GM19025 (cell line): Measurements from ENCODE around the gene SLC6A19.
"Not testable (repeated sequence)": the region's sequence is repeated elsewhere in the genome, so short reads cannot be mapped to it uniquely, and the experiment has no call there.

Experiments used
- ATAC-seq: cut with Tn5 transposase; IDR thresholded peaks from one replicate; pipeline ENCODE4 v1.9.1; 2021; ENCODE audit warnings: mild to moderate bottlenecking, low read depth, moderate library complexity; ENCODE audit not compliant: unreplicated experiment

The SLC6A19 gene

GRCh38 chr5:1201327-1202025, at the start of gene SLC6A19:
SLC6A19 (plus strand) TSS chr5:1201595; CDS start chr5:1201651, 56 bp downstream.
- no peak for ATAC-seq

- ATAC-seq, result no peak
Observed at GRCh38 chr5:1152156-1152555, 49.2 kb upstream of the SLC6A19 start.

DNA sequence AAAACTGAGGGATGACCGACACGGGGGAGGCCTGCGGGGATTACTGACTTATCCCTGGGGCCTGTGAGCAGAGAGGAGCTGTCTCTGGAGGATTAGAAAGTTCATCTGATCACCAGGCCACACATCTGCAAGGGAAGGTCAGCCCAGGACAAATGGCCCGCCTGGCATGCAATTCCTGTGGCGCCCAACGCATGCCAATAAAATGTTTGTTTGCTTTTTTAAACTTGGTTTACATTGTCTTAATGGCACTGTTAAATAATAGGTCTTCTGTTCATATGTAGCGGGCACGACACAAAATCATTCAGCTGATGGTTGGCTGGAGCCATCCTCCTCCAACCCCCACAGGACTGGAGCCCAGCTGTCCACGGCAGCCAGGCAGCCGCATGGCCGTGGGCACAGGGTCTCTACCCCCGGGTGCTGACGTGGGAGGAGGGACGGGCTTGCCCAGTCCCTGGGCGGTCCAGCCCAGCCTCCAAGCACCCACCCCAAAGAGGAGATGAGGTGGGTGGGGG, 48.6 kb upstream of the SLC6A19 start:
- no peak for ATAC-seq

- no peak for ATAC-seq
Observed at GRCh38 chr5:1153428-1153827, 48.0 kb upstream of the SLC6A19 start.

DNA sequence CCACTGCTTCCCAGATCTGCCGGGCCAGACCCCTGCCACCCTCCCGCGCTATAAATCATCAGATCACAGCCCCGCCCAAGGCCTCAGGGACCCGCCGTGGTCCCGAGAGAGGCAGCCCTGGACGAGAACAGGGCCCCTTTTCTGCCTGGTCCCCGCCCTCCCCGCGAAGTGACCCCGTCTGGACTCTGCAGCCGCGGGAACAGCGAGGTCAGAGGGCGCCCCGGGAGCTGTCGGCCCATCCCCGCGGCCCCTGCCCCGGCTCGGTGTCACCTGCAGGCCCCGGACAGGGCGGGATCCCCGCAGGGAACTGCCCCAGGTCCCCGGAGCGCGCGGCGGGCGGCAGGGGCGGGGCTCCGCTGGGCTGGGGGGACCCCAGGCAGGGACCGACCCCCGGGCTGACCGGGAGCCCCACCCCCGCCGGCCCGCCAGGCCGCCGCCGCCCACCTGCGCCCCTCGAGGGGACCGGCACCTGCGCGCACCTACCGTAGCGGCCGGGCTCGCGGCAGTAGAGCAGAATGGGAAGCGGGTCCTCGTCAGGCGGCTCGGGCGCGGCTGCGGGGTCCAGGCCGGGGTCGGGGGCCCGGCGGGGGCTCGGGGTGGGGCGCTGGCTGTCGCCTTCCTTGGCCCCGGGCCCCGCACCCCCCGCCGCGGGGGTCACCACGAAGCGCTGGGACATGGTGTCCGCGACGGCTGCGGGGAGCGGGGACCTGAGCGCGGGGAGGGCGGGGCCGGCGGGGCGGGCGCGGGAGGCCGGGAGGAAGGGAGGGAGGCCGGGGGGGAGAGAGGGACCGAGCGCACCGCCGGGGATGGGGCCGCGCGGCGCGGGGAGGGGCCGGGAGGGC, 46.0 kb upstream of the SLC6A19 start:
- ATAC-seq, result no peak

DNA sequence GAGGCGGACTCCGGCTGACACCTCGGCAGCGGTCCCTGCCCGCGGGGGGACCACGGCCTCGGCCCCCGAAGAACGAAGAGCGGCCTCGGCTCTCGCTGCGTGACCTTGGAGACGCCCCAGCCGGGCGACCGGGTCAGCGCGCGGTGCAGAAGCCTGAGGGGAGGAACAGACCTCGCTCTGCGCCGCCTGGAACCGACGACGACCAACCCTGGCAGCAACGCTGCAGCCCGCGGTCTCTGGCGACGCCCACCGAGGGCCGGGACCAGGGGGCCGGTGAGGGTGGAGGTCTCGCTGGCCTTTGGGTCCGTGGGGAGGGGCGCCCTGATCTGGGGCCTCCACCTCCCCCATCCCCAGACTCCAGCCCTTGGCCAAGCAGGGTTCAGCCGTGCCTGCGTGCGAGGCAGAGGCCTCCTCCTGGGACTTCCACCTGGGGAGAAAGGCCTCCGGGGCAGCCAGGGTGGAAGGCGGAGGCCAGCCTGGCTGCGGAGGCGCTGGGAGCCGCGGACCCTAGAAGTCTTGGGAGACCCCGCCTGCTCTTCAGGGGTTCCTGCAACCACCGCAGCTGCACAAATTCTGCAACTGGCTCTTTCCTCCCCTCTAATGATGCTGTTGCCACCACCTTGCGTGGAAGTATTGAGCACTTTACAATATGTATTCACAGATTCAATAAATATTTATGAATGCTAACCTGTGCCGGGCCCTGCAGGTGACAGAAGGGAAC, 45.2 kb upstream of the SLC6A19 start:
- no peak for ATAC-seq

DNA sequence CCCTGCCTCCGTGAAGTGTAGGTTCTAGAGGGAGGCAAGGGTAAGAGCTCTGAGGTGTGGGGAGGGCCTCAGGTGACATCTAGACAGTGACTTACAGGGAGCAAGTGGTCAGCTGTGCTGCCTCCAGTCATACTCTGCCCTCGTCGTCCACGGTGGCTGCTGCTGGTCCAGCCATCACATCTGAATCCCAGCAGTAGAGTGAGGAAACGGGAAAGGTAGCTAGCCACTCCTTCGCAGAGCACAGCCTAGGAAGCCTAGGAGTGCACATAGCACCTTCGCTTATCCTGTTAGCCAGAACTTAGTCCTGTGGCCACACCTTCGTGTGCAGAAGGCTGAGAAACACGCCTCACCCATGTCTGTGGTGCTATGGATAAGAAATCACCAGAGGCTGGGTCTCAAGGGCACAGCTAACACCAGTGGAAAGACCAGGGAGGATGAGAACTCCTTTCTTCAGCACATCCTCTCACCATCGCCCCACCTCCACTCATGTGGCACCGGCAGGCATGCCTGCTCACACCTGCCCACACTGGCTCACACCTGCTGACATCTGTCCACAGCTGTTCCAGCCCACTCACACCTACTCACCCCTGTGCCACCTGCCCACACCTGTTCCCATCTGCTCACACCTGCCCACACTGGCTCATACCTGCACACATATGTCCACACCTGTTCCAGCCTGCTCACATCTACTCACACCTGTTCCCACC, 44.5 kb upstream of the SLC6A19 start:
- no peak for ATAC-seq

- ATAC-seq, result not testable (repeated sequence)
Observed at GRCh38 chr5:1157461-1157986, 43.9 kb upstream of the SLC6A19 start.

DNA sequence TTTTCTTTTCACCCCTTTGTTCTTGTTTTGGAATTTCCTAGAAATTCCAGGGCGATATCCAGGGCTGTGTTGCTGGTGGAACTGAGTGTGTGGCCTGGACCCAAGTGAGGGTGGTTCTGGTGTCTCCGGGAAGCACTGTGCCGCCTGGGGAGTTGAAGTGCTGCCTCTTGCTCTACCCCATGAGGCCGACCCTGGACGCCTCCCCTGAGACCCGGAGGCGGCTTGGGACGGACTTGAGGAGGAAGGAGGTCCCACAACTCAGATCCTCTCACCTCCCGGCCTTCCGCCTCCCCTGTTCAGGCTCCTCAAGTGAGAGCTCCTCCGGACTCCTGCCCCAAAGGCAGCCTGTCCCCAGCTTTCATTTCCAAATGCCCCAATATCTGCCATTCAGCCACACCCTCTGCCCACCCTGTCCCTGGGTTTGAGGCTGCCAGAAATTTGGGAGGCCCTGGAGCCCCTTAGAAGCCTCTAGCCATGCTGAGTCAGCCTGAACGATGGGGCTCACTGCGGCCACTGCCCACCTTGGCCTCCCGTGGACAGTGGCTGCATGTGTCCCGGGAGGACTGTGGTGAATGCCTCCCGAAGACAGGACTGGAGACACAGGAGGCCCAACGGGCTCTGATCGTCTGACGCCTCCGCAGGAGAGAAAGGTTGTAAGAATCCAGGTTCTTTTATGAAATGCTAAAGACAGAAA, 42.6 kb upstream of the SLC6A19 start:
- no peak for ATAC-seq

DNA sequence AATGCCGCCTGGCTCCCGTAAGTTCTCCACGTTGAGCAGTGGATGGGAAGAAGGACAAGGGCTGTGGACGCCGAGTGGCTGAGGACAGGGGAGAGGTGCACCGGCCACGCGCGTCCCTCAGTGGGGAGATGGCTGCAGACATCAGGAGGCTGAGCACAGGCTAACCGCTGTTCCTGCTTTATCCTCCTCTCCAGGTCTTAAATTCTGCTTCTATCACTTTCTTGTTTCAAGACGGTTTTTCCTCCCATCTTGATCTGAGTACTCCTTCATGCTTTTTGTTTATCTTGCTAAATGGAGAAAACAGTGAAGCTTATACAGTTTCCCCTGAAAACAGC, 42.1 kb upstream of the SLC6A19 start:
- no peak for ATAC-seq

DNA sequence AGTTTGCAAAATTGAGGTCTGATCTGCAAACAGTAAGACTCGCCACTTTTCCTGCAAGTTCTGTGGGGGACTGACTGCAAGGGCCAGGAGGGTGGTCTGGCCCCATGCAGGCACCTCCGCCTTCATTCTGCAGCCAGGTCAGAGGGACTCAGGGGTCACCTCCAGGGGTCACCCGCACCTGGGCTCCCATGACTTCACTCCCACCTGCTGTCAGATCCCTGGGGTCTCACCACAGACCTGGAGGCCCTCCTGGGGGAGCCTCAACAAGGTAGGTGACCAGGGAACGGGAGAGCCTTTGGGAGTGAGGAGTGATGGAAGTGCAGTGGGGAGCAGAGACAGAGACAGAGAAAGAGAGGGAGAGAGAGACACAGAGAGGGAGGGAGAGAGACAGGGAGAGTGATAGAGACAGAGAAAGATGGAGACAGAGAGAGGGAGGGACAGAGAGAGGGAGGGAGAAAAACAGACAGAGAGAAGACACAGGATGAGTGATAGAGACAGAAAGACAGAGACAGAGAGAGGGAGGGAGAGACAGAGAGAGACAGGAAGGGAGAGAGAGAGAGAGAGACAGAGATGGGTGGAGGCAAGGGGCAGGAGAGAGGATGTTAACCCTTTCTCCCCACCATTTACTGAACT, 41.5 kb upstream of the SLC6A19 start:
- no peak for ATAC-seq

DNA sequence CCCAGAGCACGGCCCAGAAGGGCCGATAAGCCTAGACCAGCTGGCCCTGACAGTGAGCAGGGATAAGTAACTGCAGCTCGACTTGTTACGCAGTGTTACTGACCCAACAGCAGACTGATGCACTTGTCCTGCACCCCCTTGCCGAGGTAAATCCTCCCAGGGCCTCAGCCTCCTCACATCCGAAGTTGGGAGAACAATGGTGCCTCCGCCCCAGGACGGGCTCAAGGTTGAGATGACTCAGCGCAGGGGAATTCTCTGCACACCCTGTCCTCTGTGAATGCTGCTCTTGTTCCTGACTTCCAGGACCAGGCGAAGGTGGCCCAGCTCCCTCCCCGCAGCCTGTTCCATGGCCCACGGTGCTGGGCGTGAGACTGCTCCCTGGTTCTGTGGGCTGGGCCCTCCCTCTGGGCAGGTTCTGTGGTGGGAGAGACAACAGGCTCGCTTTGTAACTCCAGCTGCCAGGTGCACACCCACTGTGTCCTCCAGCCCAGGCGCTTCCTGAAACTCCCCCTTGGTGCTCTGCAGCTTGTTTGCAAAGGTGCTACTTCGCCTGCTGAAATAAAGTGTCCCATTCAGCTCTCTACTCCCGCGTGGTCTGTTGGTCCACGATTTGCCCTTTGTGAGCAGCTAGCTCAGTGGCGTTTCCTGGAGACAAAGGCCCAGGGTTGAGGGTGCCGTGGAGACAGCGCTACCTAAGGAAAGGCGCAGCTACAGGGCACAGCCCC, 40.1 kb upstream of the SLC6A19 start:
- no peak for ATAC-seq

- no peak for ATAC-seq
Observed at GRCh38 chr5:1161833-1162229, 39.6 kb upstream of the SLC6A19 start.

DNA sequence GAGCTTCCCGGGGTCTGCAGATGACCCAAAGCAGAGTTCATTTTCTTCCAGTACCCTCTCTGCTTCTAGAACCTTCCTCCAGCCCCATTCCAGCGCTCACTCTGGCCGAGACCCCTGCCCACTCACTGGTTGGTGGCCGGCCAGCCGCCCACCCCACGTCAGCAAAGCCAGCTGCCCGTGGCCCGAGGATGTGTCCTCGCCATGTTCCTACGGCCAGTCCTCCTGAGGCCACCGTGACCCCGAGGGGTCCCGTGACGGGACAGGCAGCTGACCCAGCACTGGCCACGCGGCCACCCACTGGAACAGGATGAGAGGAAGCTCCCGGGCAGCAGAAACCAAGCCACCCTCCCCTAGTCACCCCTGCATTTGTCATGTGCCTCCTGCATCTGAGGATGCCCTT, 39.1 kb upstream of the SLC6A19 start:
- ATAC-seq, result no peak

DNA sequence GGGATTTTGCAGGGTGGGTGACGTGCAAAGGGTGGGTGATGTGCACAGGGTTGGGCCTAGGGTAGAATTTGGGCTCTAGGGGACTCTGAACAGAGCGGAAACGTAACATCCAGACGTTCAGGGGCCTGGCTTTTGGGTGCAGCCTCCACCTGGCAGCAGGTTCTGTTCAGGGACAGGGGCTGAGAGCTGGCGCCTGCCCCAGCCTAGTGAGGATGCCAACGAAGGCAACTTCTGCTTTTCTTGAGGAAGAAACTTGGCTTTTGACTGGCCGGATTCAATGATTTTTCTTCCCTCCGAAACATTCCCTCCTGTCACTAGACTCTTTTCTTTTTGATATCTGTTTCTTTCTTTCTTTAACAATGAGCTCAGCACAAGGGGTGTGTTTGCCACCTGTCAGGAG, 38.6 kb upstream of the SLC6A19 start:
- ATAC-seq, result no peak

DNA sequence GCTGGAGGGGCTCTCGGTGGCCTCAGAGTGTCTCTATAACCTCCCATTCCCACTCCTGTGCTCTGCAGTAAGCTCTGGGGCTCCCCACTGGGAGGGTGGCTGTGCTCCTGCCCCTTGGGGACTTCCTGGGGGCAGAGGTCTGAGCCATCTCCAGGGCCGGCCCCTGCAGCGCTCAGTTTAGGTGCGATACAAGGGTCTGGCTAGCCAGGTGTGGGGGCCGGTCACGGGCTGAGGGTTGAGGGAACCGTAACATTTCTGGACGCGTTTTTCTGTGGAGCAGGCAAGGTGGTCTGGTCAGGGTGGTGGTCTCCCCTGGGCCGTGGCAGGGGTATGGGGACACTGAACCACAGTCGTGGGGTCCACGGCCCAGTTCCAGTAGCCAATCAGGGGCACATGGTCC, 38.0 kb upstream of the SLC6A19 start:
- ATAC-seq, result no peak

DNA sequence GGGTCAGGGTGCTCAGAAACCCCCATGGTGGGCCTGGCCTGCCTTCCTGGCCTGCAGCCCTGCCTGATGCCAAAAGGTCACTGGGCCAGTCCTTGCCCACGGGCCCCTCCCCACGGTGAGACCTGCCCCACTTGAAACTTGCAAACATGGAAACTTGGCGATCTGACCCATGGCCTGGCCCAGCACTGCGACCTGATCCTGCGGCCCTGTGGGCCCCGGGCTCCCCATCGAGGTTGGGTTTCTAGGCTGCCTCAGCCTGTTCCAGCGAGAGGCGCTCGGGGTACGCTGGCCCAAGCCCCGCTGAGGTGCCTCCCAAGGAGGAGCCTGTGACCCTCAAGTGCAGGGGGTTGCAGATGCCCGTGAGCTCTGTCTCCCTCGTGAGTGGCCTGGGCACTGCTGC, 37.5 kb upstream of the SLC6A19 start:
- ATAC-seq, result no peak

- ATAC-seq, result no peak
Observed at GRCh38 chr5:1164696-1165630, 36.4 kb upstream of the SLC6A19 start.
